ENCODE results near the gene ETS1.

ETS1 gene

GRCh38 chr11:128503245-128503991 lies 83.9 kb downstream of the ETS1 start:
- H3K9me3 ChIP-seq (ENCODE audit: control insufficient read depth, insufficient read depth, low read depth, low read length), result no peaks in the 10 kb centered on the region
- no peak overlapping the region for H3K4me3 ChIP-seq (ENCODE audit: low read depth, low read length)
- CTCF ChIA-PET, result interaction anchor here (0.7 kb wide), 1 partner anchor 182 kb away, joined by 3 read pairs; no protein-coding TSS in a partner anchor
- H3K4me1 ChIP-seq (ENCODE audit: control insufficient read depth, insufficient read depth, low read length), result peaks cover 2% of the 10 kb centered on the region; the same call in 1 of the 2 replicates
- POLR2A ChIA-PET, result interaction anchor here (0.5 kb wide), 1 partner anchor 444 kb away, joined by 3 read pairs; no protein-coding TSS in a partner anchor
- H3K27ac ChIP-seq (ENCODE audit: extremely low read depth, low read depth, low read length), result no peak overlapping the region
- no peak for TF ChIP-seq ZNF398 (tag by site-specific recombination; IDR thresholded peaks at IDR 0.05)
- TF ChIP-seq PRDM6 (tag by site-specific recombination; IDR thresholded peaks at IDR 0.05), result no peak
- no peak for TF ChIP-seq MEIS1 (CRISPR knock-in tag; IDR thresholded peaks at IDR 0.05; ENCODE audit: borderline replicate concordance)
- no peak for TF ChIP-seq ZNF366 (tag by site-specific recombination; conservative IDR thresholded peaks at IDR 0.05)
- no peak for TF ChIP-seq PBX3 (CRISPR knock-in tag; IDR thresholded peaks at IDR 0.05)
- no peak for TF ChIP-seq ZNF174 (tag by site-specific recombination; IDR thresholded peaks at IDR 0.05)
- no peak for TF ChIP-seq SCRT1 (tag by site-specific recombination; IDR thresholded peaks at IDR 0.05; ENCODE audit: borderline replicate concordance)
- TF ChIP-seq ZSCAN5A (tag by site-specific recombination; IDR thresholded peaks at IDR 0.05), result no peak
- no peak for TF ChIP-seq ZNF791 (tag by site-specific recombination; IDR thresholded peaks at IDR 0.05)
- TF ChIP-seq ZNF629 (tag by site-specific recombination; IDR thresholded peaks at IDR 0.05), result no peak
- no peak for TF ChIP-seq ZNF514 (tag by site-specific recombination; IDR thresholded peaks at IDR 0.05)
- H3K36me3 ChIP-seq (ENCODE audit: control insufficient read depth in 2 of 2, insufficient read depth in 1 of 2, low read length in 2 of 2), result no peaks in the 10 kb centered on the region

GRCh38 chr11:128502726-128503125 lies 84.6 kb downstream of the ETS1 start:
- H3K4me1 ChIP-seq (ENCODE audit: control insufficient read depth, insufficient read depth, low read length), result peaks cover 2% of the 10 kb centered on the region; the same call in 1 of the 2 replicates

More at GRCh38 chr11:128502726-128503125, 84.6 kb downstream of the ETS1 start:
- no peak overlapping the region for H3K4me3 ChIP-seq (ENCODE audit: low read depth, low read length)
- no peak overlapping the region for H3K27ac ChIP-seq (ENCODE audit: extremely low read depth, low read depth, low read length)
- CTCF ChIA-PET, result interaction anchor here (0.7 kb wide), 1 partner anchor 181 kb away, joined by 3 read pairs; no protein-coding TSS in a partner anchor
- POLR2A ChIA-PET, result no interaction called here
- no peak for TF ChIP-seq IKZF3 (tag by site-specific recombination; IDR thresholded peaks at IDR 0.05)
- no peak for TF ChIP-seq ZNF791 (tag by site-specific recombination; IDR thresholded peaks at IDR 0.05)
- TF ChIP-seq RBAK (tag by site-specific recombination; IDR thresholded peaks at IDR 0.05), result no peak
- no peak for TF ChIP-seq ZNF211 (tag by site-specific recombination; IDR thresholded peaks at IDR 0.05; ENCODE audit: low read depth)
- TF ChIP-seq ZNF311 (tag by site-specific recombination; IDR thresholded peaks at IDR 0.05; ENCODE audit: borderline replicate concordance), result no peak
- no peak for TF ChIP-seq ZNF48 (tag by site-specific recombination; IDR thresholded peaks at IDR 0.05)
- no peaks in the 10 kb centered on the region for H3K36me3 ChIP-seq (ENCODE audit: control insufficient read depth in 2 of 2, insufficient read depth in 1 of 2, low read length in 2 of 2)
- no peaks in the 10 kb centered on the region for H3K9me3 ChIP-seq (ENCODE audit: control insufficient read depth, insufficient read depth, low read depth, low read length)

Data from HEK293 (cell line).